Measurements from ENCODE around the gene KRTAP20-3.

Gene KRTAP20-3

DNA sequence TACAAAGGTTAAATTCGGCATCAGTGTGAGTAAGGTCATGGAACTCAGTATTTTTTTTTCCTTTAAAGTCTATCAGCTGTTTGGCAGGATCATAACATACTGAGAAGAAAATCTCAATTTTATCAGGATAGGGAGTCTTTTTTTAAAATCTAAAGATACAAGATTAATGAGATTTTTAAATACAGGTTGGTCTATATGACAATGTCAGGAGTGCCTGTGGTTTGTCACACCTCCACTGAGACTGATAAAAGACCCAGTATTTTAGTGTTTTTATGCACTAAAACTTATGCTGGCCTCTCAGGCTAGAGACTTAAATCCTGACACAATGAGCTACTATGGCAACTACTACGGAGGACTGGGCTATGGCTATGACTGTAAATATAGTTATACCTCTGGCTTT is at the start of gene KRTAP20-3:
TSS of gene KRTAP20-3 (plus strand) at position 301 of the 400 bp plus-strand sequence.
- no peak within 1 kb of the TSS for H3K27ac ChIP-seq (ENCODE audit: low read length)
- H3K36me3 ChIP-seq (ENCODE audit: insufficient read depth, low read depth, low read length) = no peaks in the 10 kb centered on the region
- no peaks in the 10 kb centered on the region for H3K27me3 ChIP-seq (ENCODE audit: insufficient read depth, low read length)
- H3K4me1 ChIP-seq (ENCODE audit: insufficient read depth, low read length) = no peaks in the 10 kb centered on the region
- H3K9ac ChIP-seq (ENCODE audit: low read depth, low read length) = no peak within 1 kb of the TSS
- H3K9me3 ChIP-seq (ENCODE audit: insufficient read depth, low read depth, low read length) = no peaks in the 10 kb centered on the region
- H3K4me3 ChIP-seq (ENCODE audit: low read length) = no peak within 1 kb of the TSS

DNA sequence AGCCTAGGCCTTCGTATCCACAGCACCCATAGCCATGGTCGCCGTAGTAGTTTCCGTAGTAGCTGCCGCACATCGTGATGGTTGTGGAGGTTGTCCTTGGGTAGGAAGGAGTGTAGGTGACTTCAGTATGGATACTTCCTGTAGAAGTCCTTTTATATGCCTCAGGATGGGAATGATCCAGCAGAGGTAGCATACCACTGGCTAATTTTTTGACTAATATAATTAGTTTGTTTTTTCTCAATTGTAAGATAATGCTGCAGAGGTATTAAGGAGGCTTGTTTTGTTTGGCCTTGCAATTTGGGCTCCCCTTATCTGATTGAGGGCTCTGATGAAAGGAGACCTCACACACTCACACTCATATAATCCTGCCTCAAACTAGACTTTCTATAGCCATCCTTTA is 43.9 kb upstream of the KRTAP20-3 start, which contains the start of gene KRTAP6-2:
TSS of gene KRTAP6-2 (minus strand) at position 101 of the 400 bp plus-strand sequence. CDS start at position 73, 28 bp downstream.
- Histone ChIP-seq H3K36me3 (ENCODE audit: insufficient read depth, low read depth, low read length) (no peaks in the 10 kb centered on the region), H3K9me3 (ENCODE audit: insufficient read depth, low read depth, low read length) (no peaks in the 10 kb centered on the region), H3K27ac (ENCODE audit: low read length) (no peak within 1 kb of the TSS), H3K4me3 (ENCODE audit: low read length) (no peak within 1 kb of the TSS), H3K27me3 (ENCODE audit: insufficient read depth, low read length) (no peaks in the 10 kb centered on the region), H3K4me1 (ENCODE audit: insufficient read depth, low read length) (no peaks in the 10 kb centered on the region), H3K9ac (ENCODE audit: low read depth, low read length) (no peak within 1 kb of the TSS)

DNA sequence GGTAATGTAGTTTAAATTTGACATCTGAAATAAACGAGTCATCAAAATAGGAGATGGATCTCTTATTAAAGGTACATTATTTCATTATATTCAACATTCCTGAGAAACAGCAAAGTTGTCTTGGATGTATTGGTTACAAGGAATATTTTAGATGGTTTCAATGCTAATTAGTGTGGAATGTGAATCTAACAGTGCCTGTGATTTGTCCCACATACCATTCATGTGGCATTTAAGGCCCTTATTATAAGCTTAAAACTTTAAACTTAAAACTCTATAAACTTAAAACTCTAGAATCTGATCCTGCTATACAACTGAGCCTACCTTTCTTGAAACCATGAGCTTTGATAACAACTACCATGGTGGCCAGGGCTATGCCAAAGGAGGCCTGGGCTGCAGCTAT is 41.9 kb upstream of the KRTAP20-3 start, which contains the start of gene KRTAP22-1:
TSS of gene KRTAP22-1 (plus strand) at position 301 of the 400 bp plus-strand sequence.
- H3K9me3 ChIP-seq (ENCODE audit: insufficient read depth, low read depth, low read length) = no peaks in the 10 kb centered on the region
- H3K9ac ChIP-seq (ENCODE audit: low read depth, low read length) = no peak within 1 kb of the TSS
- H3K27ac ChIP-seq (ENCODE audit: low read length) = no peak within 1 kb of the TSS
- no peaks in the 10 kb centered on the region for H3K27me3 ChIP-seq (ENCODE audit: insufficient read depth, low read length)
- H3K4me3 ChIP-seq (ENCODE audit: low read length) = no peak within 1 kb of the TSS
- no peaks in the 10 kb centered on the region for H3K4me1 ChIP-seq (ENCODE audit: insufficient read depth, low read length)
- no peaks in the 10 kb centered on the region for H3K36me3 ChIP-seq (ENCODE audit: insufficient read depth, low read depth, low read length)

DNA sequence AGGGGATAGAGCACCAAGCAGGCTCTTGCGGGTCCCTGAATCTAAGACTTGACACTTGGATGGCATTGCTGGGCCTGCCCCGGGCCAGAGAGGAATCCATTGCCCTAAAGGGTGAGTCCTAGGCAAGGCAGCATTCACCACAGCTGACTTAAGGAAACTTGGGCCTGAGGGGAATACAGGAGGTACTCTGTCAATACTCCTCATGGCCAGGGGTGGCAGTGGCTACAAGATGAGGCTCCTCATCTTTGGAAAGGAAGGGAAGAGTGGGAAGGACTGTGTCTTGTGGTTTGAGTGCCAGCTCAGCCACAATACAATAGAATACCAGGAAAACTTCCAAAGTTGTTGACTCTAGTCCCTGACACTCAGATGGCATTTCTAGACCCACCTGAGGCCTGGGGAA is 36.7 kb upstream of the KRTAP20-3 start:
- Histone ChIP-seq H3K4me1 (ENCODE audit: insufficient read depth, low read length) (no peaks in the 10 kb centered on the region), H3K27ac (ENCODE audit: low read length) (no peak overlapping the region), H3K36me3 (ENCODE audit: insufficient read depth, low read depth, low read length) (no peaks in the 10 kb centered on the region), H3K9ac (ENCODE audit: low read depth, low read length) (no peak overlapping the region), H3K27me3 (ENCODE audit: insufficient read depth, low read length) (no peaks in the 10 kb centered on the region), H3K4me3 (ENCODE audit: low read length) (no peak overlapping the region), H3K9me3 (ENCODE audit: insufficient read depth, low read depth, low read length) (no peaks in the 10 kb centered on the region)

DNA sequence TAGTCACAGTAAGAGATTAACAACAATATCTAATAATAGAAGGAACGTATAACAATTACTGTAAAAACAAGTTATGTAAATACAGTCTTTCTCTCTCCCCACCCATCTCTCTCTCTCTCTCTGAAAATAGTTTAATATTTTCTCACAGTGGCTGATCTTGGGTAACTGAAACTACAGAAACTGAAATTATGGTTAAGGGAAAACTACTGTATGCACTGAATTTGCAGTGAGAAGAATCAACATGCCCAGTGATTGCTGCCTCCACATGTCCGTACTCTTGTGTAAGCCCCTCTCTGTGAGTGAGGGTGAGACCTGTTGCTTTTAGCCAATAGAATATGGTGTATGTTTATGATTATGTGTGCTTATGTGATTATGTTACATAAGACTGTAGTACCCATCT is 30.5 kb upstream of the KRTAP20-3 start:
- no peak overlapping the region for H3K27ac ChIP-seq (ENCODE audit: low read length)
- no peak overlapping the region for H3K9ac ChIP-seq (ENCODE audit: low read depth, low read length)
- no peaks in the 10 kb centered on the region for H3K36me3 ChIP-seq (ENCODE audit: insufficient read depth, low read depth, low read length)
- H3K4me1 ChIP-seq (ENCODE audit: insufficient read depth, low read length) = no peaks in the 10 kb centered on the region
- H3K27me3 ChIP-seq (ENCODE audit: insufficient read depth, low read length) = no peaks in the 10 kb centered on the region
- no peak overlapping the region for H3K4me3 ChIP-seq (ENCODE audit: low read length)
- H3K9me3 ChIP-seq (ENCODE audit: insufficient read depth, low read depth, low read length) = no peaks in the 10 kb centered on the region

DNA sequence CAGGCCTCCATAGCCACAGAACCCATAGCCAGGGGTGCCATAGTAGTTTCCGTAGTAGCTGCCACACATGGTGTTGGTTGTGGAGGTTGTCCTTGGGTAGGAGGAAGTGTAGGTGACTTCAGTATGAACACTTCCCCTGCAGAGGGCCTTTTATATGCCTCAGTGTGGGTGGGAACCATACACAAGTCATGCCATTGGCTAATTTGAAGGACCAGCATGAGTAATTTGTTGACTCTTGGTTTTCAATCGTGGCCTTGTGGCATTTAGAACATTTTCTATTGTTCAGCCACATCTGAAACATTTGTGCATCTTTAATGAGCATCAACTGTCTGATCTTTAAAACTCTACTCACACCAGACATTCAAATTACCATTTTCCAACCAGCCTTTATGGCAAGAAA is 28.8 kb upstream of the KRTAP20-3 start, which contains the start of gene KRTAP6-1:
TSS of gene KRTAP6-1 (minus strand) at position 95 of the 400 bp plus-strand sequence. CDS start at position 69, 26 bp downstream.
- no peaks in the 10 kb centered on the region for H3K4me1 ChIP-seq (ENCODE audit: insufficient read depth, low read length)
- no peaks in the 10 kb centered on the region for H3K36me3 ChIP-seq (ENCODE audit: insufficient read depth, low read depth, low read length)
- H3K9me3 ChIP-seq (ENCODE audit: insufficient read depth, low read depth, low read length) = no peaks in the 10 kb centered on the region
- no peak within 1 kb of the TSS for H3K27ac ChIP-seq (ENCODE audit: low read length)
- H3K4me3 ChIP-seq (ENCODE audit: low read length) = no peak within 1 kb of the TSS
- no peak within 1 kb of the TSS for H3K9ac ChIP-seq (ENCODE audit: low read depth, low read length)
- no peaks in the 10 kb centered on the region for H3K27me3 ChIP-seq (ENCODE audit: insufficient read depth, low read length)

DNA sequence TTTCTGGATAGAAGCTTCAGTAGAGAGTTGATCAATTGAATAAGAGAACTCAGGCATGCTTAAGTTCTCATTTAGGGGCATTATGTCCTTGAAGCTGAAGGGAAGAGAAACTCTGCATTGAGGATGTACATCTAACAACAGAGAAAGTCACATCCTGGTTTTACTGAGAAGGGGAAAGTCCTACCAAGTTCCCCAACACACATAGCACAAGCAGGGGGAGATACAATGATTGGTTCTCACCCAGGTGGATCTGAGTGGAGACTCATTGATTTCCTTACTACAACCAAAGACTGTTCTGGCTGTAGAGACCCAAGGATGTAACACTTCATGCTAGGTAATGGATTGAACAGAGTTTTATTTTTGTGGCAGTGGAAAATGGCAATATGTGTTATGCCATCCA is 27.5 kb upstream of the KRTAP20-3 start:
- Histone ChIP-seq H3K4me3 (ENCODE audit: low read length) (no peak overlapping the region), H3K27ac (ENCODE audit: low read length) (no peak overlapping the region), H3K27me3 (ENCODE audit: insufficient read depth, low read length) (no peaks in the 10 kb centered on the region), H3K36me3 (ENCODE audit: insufficient read depth, low read depth, low read length) (no peaks in the 10 kb centered on the region), H3K9me3 (ENCODE audit: insufficient read depth, low read depth, low read length) (no peaks in the 10 kb centered on the region), H3K9ac (ENCODE audit: low read depth, low read length) (no peak overlapping the region), H3K4me1 (ENCODE audit: insufficient read depth, low read length) (no peaks in the 10 kb centered on the region)

DNA sequence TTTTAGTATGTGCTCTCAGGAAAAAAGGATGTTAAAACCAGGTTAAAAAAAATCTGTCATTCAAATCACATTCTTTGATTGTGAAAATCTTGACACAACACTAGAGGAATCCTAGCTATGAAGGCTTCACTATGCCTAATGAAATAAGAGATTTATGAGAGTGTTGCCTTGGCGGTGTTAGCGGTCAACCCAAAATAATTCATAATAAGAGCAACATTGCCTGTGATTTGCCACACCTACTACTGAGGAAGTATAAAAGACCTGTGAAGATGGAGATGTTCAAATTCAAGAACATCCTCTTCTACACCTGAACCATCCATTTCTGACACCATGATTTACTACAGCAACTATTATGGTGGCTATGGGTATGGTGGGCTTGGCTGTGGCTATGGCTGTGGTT is 26.5 kb upstream of the KRTAP20-3 start, which contains the start of gene KRTAP20-1:
TSS of gene KRTAP20-1 (plus strand) at position 301 of the 400 bp plus-strand sequence. CDS start at position 331, 30 bp downstream.
- no peaks in the 10 kb centered on the region for H3K4me1 ChIP-seq (ENCODE audit: insufficient read depth, low read length)

DNA sequence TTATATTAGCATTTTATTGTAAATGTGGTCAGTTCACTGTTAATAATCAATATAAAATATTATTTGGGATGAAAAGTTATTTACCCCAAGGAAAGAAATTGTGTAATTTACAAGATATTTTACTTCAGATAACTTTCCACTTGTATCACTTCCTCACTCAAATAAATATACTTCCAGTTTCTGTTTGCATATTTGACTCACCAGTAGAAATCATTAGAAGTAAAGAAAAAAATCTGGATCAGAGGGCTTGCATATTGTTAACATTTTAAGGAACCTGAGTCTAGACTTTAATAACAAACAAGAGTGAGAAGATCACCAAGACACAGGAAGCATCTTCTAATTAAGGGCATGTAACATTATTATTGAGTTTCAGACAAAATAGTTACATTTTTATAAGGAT is 22.6 kb upstream of the KRTAP20-3 start:
- no peaks in the 10 kb centered on the region for H3K4me1 ChIP-seq (ENCODE audit: insufficient read depth, low read length)
- no peaks in the 10 kb centered on the region for H3K36me3 ChIP-seq (ENCODE audit: insufficient read depth, low read depth, low read length)
- no peak overlapping the region for H3K9ac ChIP-seq (ENCODE audit: low read depth, low read length)
- H3K9me3 ChIP-seq (ENCODE audit: insufficient read depth, low read depth, low read length) = peaks cover 10% of the 10 kb centered on the region; the same call in 1 of the 2 replicates
- no peaks in the 10 kb centered on the region for H3K27me3 ChIP-seq (ENCODE audit: insufficient read depth, low read length)
- H3K27ac ChIP-seq (ENCODE audit: low read length) = no peak overlapping the region
- no peak overlapping the region for H3K4me3 ChIP-seq (ENCODE audit: low read length)

More for the DNA sequence above, 26.5 kb upstream of the KRTAP20-3 start, which contains the start of gene KRTAP20-1:
- no peak within 1 kb of the TSS for H3K9ac ChIP-seq (ENCODE audit: low read depth, low read length)
- H3K27ac ChIP-seq (ENCODE audit: low read length) = no peak within 1 kb of the TSS
- H3K9me3 ChIP-seq (ENCODE audit: insufficient read depth, low read depth, low read length) = no peaks in the 10 kb centered on the region
- no peak within 1 kb of the TSS for H3K4me3 ChIP-seq (ENCODE audit: low read length)
- no peaks in the 10 kb centered on the region for H3K36me3 ChIP-seq (ENCODE audit: insufficient read depth, low read depth, low read length)
- H3K27me3 ChIP-seq (ENCODE audit: insufficient read depth, low read length) = no peaks in the 10 kb centered on the region

DNA sequence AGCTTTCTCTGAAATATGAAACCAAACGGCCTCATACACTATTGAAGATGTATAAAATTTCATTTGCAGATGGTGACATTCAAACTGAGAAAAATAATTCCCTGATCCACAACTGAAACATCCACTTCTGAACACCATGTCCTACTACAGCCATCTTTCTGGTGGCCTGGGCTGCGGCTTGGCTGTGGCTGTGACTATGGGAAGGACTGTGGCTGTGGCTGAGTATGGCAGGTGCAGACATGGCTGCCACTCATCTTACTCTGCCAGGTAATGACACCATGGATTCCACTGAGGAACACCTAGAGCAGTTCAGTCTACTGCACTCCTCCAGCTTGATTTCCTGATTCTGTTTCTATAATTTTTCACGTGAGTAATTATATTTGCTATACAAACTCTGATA is 22.1 kb upstream of the KRTAP20-3 start, which contains the start of gene KRTAP20-4:
TSS of gene KRTAP20-4 (plus strand) at position 106 of the 400 bp plus-strand sequence.
- Histone ChIP-seq H3K4me3 (ENCODE audit: low read length) (no peak within 1 kb of the TSS), H3K27me3 (ENCODE audit: insufficient read depth, low read length) (no peaks in the 10 kb centered on the region), H3K36me3 (ENCODE audit: insufficient read depth, low read depth, low read length) (no peaks in the 10 kb centered on the region), H3K4me1 (ENCODE audit: insufficient read depth, low read length) (no peaks in the 10 kb centered on the region), H3K27ac (ENCODE audit: low read length) (no peak within 1 kb of the TSS), H3K9me3 (ENCODE audit: insufficient read depth, low read depth, low read length) (peaks cover 13% of the 10 kb centered on the region; the same call in 1 of the 2 replicates), H3K9ac (ENCODE audit: low read depth, low read length) (no peak within 1 kb of the TSS)

DNA sequence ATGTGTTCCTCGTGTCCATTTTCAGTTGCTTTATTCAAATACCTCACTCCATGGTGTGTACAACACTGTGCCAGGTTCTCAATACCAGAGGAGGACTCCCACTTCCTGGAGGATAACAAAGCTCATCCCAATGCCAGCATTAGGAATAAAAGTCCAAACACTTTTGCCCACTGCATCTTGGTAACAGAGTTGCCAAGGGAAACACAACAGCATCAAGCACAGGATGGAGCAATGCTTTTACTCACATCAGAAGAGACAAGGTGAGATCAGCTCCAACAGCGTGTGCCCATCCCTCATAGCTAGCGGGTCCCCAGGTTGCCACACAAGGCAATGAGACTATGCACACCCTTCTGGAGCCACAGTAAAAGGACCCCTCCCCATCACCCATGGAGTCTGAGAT is 19.3 kb upstream of the KRTAP20-3 start:
- H3K27me3 ChIP-seq (ENCODE audit: insufficient read depth, low read length) = no peaks in the 10 kb centered on the region
- H3K36me3 ChIP-seq (ENCODE audit: insufficient read depth, low read depth, low read length) = no peaks in the 10 kb centered on the region
- no peak overlapping the region for H3K4me3 ChIP-seq (ENCODE audit: low read length)
- peaks cover 13% of the 10 kb centered on the region; the same call in 1 of the 2 replicates for H3K9me3 ChIP-seq (ENCODE audit: insufficient read depth, low read depth, low read length)
- H3K9ac ChIP-seq (ENCODE audit: low read depth, low read length) = no peak overlapping the region
- no peak overlapping the region for H3K27ac ChIP-seq (ENCODE audit: low read length)
- 0 out of 2 replicates have a peak, but pooled peaks cover 4% of the 10 kb centered on the region for H3K4me1 ChIP-seq (ENCODE audit: insufficient read depth, low read length)

DNA sequence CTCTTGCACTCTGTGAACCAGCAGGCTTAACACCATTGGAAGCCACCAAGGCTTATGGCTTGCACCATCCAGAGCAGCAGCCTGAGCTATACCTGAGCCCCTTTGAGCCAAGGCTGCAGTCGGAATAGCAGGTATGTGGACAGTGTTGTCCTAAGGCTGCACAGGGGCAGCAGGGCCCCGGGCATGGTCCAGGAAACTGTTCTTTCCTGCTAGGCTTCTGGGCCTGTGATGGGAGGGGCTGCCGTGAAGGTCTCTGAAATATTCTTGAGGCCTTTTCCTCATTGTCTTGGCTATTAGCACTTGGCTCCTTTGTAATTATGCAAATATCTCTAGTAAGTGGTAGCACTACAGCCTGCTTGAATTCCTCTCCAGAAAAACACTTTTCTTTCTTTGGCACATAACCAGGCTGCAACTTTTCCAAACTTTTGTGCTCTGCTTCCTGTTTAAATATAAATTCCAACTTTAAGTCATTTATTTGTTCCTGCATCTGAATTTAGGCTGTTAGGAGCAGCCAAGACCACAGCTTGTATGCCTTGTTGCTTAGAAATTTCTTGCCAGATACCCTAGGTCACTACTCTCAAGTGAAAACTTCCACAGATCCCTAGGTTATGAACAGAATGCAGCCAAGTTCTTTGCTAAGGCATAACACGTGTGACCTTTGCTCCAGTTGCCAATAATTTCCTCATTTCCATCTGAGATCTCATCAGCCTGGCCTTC is 17.1 kb upstream of the KRTAP20-3 start:
- Histone ChIP-seq H3K36me3 (ENCODE audit: insufficient read depth, low read depth, low read length) (no peaks in the 10 kb centered on the region), H3K4me3 (ENCODE audit: low read length) (no peak overlapping the region)

More for the DNA sequence above, 17.1 kb upstream of the KRTAP20-3 start:
- no peak overlapping the region for H3K9ac ChIP-seq (ENCODE audit: low read depth, low read length)
- H3K9me3 ChIP-seq (ENCODE audit: insufficient read depth, low read depth, low read length) = peaks cover 13% of the 10 kb centered on the region; the same call in 1 of the 2 replicates
- 0 out of 2 replicates have a peak, but pooled peaks cover 4% of the 10 kb centered on the region for H3K4me1 ChIP-seq (ENCODE audit: insufficient read depth, low read length)
- H3K27ac ChIP-seq (ENCODE audit: low read length) = no peak overlapping the region
- H3K27me3 ChIP-seq (ENCODE audit: insufficient read depth, low read length) = no peaks in the 10 kb centered on the region

All from iPS-20b (cell line).